Measurements from ENCODE around the gene ERBIN.

DNA sequence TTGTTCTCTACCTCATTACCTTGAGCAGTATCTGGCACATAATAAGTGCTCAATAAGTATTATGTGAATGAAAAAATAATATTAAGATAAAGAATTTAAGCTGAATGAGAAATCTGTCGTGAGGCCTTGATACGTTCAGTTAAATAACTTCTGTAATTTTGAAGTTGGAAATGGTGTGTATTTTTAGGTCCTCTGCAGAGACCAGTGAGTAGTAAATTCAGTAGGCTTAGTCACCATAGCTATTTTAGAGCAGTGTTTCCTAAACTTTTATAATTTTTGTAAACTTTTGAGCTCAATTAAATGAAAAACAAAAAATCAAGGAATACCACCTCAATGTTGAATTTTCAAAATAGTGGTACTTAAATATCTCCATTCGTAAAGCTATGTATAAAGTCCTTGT, 25.0 kb downstream of the ERBIN start:
- TF ChIP-seq, protein P1, sequence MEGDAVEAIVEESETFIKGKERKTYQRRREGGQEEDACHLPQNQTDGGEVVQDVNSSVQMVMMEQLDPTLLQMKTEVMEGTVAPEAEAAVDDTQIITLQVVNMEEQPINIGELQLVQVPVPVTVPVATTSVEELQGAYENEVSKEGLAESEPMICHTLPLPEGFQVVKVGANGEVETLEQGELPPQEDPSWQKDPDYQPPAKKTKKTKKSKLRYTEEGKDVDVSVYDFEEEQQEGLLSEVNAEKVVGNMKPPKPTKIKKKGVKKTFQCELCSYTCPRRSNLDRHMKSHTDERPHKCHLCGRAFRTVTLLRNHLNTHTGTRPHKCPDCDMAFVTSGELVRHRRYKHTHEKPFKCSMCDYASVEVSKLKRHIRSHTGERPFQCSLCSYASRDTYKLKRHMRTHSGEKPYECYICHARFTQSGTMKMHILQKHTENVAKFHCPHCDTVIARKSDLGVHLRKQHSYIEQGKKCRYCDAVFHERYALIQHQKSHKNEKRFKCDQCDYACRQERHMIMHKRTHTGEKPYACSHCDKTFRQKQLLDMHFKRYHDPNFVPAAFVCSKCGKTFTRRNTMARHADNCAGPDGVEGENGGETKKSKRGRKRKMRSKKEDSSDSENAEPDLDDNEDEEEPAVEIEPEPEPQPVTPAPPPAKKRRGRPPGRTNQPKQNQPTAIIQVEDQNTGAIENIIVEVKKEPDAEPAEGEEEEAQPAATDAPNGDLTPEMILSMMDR (IDR thresholded peaks at IDR 0.05), result no peak
- TF ChIP-seq POLR2A (IDR thresholded peaks at IDR 0.05), result no peak

All from thyroid gland (tissue), 4 donors.